GM12801 (cell line): ENCODE data around the gene FAM170B.

Source experiments
- TF ChIP-seq, protein P1 (sequence below): IDR thresholded peaks from one replicate; pipeline ENCODE4 v1.5.1; 2011; ENCODE audit warnings: control low read depth; ENCODE audit not compliant: insufficient read length; ENCODE audit errors: extremely low read depth

FAM170B gene

DNA sequence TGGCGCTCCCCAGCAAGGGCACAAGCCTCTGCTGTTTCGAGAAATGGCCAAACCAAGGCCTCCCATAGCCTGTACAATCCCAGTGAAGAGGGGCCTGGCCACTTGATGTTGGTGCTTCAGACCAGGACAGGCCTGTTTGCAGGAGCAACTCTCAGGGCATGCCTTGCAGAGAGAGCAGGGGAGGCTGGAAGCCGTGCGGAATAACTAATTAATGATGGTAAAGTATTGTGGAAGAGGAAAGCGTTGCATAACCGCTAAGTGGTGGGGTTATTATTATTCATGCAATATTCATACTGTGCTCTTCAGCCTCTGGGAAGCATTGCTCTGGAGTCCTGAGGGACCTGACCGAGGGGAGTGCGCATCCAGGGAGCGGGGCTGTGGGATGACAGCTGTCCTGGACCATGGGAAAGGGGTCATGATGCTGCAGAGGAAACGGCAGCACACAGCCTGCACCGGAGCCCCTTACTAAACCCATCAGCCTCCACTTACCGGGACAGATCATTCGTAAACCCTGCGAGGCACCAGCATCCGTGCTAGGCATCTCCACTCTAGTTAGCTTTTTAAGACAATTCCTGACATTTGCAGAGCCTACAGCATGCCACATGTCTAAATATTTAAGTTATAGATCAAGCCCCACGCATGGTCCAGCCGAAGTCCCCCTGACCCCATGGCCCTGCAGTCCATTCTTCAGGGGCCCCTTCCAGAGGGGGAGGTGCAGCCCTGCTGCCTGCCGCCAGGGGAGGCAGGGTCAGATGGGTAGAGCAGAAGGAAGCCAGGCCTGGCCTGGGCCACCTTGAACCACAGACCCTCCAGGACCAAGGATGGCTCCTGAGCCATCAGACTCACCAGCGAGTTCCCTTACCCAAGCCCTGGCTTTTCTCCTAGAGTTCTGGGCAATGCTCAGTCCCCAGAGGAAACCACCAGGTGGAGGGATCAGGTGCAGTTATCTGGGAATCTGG lies 42.8 kb upstream of the FAM170B start:
- TF ChIP-seq, protein P1, sequence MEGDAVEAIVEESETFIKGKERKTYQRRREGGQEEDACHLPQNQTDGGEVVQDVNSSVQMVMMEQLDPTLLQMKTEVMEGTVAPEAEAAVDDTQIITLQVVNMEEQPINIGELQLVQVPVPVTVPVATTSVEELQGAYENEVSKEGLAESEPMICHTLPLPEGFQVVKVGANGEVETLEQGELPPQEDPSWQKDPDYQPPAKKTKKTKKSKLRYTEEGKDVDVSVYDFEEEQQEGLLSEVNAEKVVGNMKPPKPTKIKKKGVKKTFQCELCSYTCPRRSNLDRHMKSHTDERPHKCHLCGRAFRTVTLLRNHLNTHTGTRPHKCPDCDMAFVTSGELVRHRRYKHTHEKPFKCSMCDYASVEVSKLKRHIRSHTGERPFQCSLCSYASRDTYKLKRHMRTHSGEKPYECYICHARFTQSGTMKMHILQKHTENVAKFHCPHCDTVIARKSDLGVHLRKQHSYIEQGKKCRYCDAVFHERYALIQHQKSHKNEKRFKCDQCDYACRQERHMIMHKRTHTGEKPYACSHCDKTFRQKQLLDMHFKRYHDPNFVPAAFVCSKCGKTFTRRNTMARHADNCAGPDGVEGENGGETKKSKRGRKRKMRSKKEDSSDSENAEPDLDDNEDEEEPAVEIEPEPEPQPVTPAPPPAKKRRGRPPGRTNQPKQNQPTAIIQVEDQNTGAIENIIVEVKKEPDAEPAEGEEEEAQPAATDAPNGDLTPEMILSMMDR: no peak

DNA sequence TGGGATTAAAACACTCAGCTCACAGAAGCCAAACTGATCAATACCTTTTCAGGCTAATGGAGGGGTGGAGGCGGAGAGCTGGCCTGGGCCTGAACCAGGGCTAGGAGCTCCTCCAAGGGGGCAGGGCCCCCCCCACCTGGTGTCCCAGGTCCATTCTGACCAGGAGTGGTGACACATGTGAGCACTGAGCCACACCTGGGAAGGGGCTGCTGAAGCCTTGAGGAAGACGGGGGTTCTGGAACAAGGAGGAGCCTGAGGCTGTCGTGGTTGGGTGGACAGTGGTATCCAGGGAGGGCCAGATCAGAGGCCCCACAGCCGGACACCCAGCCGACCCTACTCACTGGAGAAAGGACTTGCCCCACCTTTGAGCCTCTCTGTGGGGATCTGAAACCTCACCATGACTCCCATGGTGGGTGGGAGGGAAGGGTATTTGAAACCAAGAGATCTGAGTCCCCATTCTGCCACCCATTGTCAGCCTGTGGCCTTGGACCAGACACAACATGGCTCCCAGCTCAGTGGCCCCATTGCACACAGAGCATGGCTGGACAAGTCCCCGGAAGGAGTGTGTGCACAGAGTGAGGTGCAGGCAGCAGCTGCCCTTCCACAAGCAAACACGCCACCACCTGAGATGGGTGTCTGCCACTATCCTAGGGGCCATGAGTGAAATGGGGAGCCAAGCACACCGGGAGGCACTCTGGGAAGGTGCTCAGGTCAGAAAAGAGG lies 41.9 kb upstream of the FAM170B start:
- TF ChIP-seq, protein P1: no peak

DNA sequence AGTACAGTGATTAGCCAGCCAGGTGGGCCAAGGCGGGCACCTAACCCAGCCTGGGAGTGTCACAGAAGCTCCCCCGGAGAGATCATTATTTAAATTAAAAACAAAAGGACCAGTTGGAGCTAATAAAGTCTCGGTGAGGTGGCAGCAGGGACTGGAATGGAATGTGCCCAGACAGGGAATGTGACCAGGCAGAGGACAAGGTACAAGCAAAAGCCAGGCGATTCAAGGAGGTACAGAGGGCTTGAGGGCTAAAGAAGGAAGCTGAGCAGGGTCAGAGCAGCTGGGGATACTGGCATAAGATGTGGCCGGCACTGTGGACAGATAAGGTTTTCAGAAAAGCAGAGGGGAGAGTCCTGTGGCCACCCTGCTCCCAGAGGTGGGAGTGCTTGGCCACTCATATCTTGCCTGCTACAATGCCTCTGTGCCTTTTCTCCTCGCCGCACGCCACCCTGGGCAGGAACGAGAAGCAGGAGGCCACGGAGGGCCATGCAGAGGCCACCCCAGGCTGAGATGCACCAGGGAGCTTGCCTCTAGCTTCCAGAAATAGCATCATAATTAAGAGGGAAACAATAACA lies 41.2 kb upstream of the FAM170B start:
- TF ChIP-seq, protein P1: no peak

DNA sequence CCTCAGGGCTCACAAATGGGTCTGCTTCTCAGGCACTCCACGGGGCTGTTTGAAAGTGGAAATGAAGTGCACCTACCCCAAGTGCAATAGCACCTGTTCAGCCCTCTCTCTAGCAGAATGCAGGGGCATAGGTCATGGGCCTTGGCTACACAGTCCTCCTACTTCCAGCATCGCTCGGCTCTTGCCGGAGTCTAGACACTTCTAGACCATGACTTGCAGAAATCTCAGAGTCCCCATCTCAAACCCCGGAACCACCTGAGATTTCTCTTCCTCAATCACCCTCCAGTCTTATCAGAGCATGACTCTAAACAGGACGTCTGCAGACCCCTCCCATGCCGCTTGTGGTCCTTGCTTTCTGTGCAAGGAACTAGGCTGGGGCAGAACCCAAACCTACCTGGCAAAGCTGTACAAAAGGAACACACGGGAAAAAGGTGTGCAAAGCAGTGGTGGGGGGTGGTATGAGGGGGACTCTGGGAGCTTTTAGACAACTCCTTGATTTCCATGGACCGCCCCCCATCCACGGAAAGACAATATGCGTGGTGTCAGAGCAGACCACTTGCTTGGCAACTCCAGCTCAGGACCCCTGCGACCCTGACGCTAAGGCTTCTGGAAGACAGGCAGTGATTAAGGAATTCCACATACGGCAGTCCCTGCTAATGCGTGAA lies 40.6 kb upstream of the FAM170B start:
- TF ChIP-seq, protein P1: no peak

DNA sequence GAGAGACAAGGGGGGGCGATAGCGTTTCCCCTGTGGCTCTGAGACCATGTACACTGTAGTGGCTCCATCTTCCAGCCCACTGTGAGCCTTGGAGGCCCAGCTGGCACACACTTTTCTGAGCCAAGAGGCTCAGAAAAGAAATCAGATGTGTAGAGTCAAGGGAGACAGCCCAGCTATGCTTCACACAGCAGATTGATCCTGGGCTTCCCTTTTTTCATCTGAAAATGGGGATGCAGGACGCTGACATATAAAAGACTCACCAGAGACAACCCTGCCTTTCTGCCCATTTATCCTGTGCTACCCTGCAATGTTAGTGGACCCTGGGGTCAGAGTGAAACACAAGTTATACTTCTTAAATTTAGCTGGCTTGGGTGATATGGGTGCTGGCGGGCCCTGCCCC lies 40.0 kb upstream of the FAM170B start:
- TF ChIP-seq, protein P1: no peak

DNA sequence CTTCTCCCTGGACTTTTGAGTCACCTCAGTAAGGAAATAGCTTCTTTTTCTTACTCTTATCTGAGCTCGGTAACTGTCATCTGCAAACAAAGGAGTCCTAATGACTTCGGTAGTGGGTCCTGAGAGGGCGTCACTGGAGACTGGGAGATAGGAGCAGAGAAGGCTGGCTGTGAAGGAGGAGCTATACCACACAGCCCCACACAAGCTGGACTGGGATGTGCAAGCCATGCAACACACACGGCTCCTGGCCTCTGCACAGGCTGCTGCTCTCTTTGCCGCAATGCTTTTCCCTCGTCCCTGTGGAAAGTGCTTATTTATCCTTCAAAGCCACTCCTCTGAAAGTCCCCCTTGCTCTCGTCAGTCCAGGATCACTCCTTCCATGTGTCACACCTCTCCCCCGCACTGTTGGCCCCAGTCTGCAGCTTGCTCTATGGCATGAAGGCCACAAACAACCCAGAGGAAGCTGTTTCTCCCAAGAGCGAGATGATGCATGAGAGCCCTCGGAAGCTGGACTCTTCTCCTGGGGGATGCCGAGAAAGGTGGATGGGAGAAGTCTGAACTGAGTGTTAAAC lies 39.5 kb upstream of the FAM170B start:
- TF ChIP-seq, protein P1: no peak

DNA sequence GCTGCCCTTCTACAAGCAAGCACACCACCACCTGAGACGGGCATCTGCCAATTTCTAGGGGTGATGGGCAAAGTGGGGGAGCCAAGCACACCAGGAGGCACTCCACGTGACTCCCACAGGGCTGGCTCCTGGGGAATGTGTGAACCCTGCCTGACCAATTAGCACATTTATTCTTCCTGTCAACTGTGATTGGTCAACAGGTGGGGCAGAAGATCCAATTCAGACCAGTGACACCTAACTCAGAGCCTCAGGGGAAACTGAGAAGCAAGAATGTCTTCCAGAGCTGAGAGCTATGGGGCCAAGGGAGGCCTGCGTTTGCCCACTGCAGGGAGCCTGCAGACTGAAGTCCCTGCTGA lies 38.9 kb upstream of the FAM170B start:
- TF ChIP-seq, protein P1: no peak
